ENCODE measurements around the gene UBAC1. TPM values are rescaled to one million over a fixed set of nuclear protein-coding genes. Genes with fewer than 3 reads are reported as not detected.

UBAC1 gene
- total and polyA plus RNA-seq, 9 of the 15 experiments (the other 6 are each of a cell fraction or from before 2014, with no cell fraction given): 94.0 to 399 (median 228) TPM

DNA sequence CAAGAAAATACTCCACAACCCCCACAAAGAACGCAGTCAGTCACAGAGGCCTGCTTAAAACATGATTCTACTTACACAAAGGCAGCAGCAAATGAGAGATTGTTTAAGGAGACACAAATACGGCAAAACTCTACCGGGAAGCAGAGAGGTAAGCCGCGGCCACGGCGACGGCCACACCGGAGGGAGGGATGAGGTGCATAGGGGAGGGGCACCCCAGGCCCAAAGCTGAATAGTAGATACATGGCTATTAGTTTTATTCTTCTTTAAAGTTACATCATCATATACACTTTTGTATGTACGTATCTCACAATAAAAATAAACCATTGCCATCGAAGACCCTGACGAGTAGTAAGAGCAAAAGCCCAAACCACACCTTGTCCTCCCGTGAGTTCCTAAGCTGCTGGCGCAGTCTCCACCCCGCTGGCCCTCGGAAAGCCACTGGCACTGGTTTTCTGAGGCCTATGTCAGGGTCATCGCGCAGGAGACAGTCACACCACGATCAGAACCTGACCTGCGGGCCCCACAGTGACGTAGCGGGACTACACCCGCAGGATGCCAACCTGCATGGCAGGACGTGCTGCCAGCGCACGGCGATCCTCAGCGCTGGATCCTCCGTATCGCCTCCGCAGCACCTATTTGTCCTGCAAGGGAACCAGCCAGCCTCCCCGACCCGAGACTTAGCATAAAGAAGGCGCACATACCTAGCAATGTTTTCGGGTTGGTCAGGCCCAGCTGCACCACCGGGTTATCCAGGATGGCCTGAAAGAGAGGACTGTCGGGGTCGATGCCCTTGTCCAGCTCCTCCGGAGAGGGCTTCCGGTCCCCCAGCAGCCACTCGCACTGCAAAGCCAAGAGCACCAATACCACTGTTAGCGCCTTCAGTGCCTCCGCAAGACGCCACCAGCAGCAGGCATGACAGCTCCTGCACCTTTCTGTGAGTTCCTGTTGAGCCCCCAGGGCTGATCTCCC lies 23.4 kb downstream of the UBAC1 start (continued):
- TF ChIP-seq, protein P1, sequence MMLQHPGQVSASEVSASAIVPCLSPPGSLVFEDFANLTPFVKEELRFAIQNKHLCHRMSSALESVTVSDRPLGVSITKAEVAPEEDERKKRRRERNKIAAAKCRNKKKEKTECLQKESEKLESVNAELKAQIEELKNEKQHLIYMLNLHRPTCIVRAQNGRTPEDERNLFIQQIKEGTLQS (IDR thresholded peaks at IDR 0.05): peak; percentile 27; the same call in 1 of the 2 replicates
- TF ChIP-seq, protein P1 (CRISPR knock-in tag; conservative IDR thresholded peaks at IDR 0.05): no peak
- TF ChIP-seq SMAD2 (IDR thresholded peaks at IDR 0.05; ENCODE audit: low read depth, low read length) (no peak), FOXO4 (CRISPR knock-in tag; IDR thresholded peaks at IDR 0.05) (no peak), POLR2AphosphoS5 (IDR thresholded peaks at IDR 0.05; ENCODE audit: control insufficient read depth, insufficient read depth, low read depth, low read length) (no peak; the same call in 1 of the 2 replicates), POLR2G (IDR thresholded peaks at IDR 0.05; ENCODE audit: low read depth, low read length) (peak; percentile 75), POLR2A (conservative IDR thresholded peaks at IDR 0.05) (peak; percentile 25; the same call in 1 of the 2 replicates), RBFOX2 (IDR thresholded peaks at IDR 0.05; ENCODE audit: low read depth, low read length) (peak; percentile 59), HMGN3 (IDR thresholded peaks at IDR 0.05; ENCODE audit: borderline replicate concordance, extremely low read depth, insufficient read length, low read depth, low read length) (peak; percentile 18), REST (IDR thresholded peaks at IDR 0.05; ENCODE audit: borderline replicate concordance) (no peak), REST (CRISPR knock-in tag; IDR thresholded peaks at IDR 0.05; ENCODE audit: low read depth) (no peak)
- TF ChIP-seq, protein P2, sequence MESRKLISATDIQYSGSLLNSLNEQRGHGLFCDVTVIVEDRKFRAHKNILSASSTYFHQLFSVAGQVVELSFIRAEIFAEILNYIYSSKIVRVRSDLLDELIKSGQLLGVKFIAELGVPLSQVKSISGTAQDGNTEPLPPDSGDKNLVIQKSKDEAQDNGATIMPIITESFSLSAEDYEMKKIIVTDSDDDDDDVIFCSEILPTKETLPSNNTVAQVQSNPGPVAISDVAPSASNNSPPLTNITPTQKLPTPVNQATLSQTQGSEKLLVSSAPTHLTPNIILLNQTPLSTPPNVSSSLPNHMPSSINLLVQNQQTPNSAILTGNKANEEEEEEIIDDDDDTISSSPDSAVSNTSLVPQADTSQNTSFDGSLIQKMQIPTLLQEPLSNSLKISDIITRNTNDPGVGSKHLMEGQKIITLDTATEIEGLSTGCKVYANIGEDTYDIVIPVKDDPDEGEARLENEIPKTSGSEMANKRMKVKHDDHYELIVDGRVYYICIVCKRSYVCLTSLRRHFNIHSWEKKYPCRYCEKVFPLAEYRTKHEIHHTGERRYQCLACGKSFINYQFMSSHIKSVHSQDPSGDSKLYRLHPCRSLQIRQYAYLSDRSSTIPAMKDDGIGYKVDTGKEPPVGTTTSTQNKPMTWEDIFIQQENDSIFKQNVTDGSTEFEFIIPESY (CRISPR knock-in tag; IDR thresholded peaks at IDR 0.05): 0 out of 2 replicates have a peak, but pooled peaks have one; percentile 24
